Measurements from ENCODE around the gene ZFPM1.

ZFPM1 gene

GRCh38 chr16:88531931-88532433 is 78.9 kb downstream of the ZFPM1 start:
- no peak for DNase-seq

- DNase-seq, result no peak
Measured at GRCh38 chr16:88532434-88533241, 79.6 kb downstream of the ZFPM1 start.

DNA sequence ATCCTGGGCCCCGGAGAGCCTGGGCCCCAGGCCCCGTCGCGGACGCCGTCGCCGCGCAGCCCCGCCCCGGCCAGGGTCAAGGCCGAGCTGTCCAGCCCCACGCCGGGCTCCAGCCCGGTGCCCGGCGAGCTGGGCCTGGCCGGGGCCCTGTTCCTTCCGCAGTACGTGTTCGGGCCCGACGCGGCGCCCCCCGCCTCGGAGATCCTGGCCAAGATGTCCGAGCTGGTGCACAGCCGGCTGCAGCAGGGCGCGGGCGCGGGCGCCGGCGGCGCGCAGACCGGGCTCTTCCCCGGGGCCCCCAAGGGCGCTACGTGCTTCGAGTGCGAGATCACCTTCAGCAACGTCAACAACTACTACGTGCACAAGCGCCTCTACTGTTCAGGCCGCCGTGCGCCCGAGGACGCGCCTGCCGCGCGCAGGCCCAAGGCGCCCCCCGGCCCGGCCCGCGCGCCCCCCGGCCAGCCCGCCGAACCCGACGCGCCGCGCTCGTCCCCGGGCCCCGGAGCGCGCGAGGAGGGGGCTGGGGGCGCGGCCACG is 80.4 kb downstream of the ZFPM1 start:
- DNase-seq, result no peak

DNA sequence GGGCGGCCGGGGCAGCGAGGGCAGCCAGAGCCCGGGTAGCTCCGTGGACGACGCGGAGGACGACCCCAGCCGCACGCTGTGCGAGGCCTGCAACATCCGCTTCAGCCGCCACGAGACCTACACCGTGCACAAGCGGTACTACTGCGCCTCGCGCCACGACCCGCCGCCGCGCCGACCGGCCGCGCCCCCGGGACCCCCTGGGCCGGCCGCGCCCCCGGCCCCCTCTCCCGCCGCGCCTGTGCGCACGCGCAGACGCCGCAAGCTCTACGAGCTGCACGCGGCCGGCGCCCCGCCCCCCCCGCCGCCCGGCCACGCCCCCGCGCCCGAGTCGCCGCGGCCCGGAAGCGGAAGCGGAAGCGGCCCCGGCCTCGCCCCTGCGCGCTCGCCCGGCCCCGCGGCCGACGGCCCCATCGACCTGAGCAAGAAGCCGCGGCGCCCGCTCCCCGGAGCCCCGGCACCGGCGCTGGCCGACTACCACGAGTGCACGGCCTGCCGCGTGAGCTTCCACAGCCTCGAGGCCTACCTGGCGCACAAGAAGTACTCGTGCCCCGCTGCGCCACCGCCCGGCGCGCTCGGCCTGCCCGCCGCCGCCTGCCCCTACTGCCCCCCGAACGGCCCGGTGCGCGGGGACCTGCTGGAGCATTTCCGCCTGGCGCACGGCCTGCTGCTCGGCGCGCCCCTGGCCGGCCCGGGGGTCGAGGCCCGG is 81.0 kb downstream of the ZFPM1 start:
- DNase-seq, result peak; percentile 74 to 76

- peak; percentile 49 to 52 for DNase-seq
Measured at GRCh38 chr16:88534638-88535190, 81.6 kb downstream of the ZFPM1 start.

DNA sequence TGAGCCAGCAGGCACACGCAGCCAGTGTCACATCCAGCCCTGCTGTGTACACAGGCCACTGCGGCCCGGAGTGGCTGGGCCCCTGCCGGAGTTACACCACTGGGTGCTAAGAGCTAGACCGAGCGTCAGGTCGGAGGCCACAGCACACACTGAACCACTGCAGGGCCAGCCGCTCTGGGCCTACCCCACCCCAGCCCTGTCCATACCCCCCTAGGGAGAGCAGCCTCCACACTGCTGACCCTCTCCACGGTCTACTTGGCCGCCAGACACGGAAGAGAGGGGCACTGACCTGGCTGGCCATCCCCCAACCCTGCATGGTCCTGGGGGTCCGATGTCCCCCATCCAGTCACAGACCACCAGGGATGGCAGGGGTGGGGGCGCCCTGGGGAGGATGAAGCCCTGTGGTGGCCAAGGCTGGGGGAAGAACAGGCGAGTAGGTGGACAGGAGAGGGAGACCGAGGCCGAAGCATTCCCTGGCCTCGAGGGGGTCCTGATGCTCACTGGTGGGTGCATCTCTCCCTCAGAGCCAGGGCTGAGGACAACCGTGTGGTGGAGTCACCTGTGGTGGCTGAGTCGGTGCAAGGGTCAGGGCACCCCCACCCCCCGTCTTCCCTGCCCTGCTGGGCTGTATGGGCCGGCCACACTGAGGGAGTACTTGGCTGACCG is 82.2 kb downstream of the ZFPM1 start:
- no peak for DNase-seq

- DNase-seq, result no peak
Measured at GRCh38 chr16:88535857-88536222, 82.8 kb downstream of the ZFPM1 start.

GRCh38 chr16:88536510-88536909 is 83.4 kb downstream of the ZFPM1 start:
- DNase-seq, result no peak

DNA sequence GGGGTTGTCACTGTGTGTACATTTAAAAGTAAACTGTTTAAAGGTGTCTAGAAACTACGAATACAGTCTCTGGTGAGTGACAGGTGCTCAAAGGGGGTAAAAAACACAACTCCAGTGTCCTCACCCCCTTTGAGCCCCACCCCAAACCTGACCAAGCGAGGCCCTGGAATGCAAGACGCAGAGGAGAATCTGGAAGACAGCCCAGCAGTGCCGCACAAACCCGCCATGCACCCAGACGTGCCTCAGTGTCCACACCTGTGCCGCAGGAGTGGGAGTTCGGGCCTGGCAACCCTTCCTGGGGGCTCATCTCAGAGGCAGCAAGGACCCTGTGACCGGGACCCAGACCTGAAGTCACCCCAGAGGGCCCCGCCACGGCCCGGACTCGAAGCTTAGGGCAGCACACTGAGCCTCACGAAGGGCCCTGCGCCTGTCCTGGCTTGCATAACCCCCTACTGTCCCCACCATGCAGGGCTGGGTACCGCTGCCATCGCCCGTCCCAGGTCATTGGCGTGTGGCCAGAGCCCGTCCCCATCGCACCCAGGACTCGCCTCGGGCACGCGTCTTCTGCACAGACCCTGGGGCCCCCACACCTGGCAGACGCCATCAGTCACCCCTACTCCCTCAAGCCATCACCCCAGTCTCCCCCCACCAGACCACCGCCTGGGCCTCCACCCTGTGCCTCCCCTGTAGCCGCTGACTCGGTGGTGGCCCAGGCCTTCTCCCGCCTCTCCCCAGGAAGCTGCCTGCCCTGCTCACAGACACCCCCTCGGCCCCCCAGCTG is 84.1 kb downstream of the ZFPM1 start:
- DNase-seq, result no peak

- DNase-seq, result no peak
Measured at GRCh38 chr16:88537859-88538258, 84.8 kb downstream of the ZFPM1 start.

GRCh38 chr16:88538366-88539060 is 85.4 kb downstream of the ZFPM1 start:
- no peak for DNase-seq

DNA sequence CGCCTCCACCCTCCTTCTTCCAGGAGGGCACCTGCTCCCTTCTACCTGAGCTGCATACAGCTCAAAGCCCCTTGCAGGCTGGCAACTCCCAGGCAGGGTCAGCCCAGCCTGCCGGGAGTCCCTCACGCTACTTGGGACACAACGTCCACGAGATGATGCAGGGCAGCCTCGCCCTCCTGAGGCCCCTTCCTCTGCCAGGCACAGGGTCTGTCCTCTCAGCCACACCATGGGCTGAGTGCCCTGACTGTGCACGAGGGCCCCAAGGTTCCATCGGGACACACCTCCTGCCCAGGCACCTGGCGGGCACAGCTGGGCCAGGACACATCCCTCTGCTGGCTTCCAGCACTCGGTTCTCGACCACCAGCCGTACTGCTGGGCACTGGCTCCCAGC is 86.2 kb downstream of the ZFPM1 start:
- DNase-seq, result no peak

GRCh38 chr16:88539652-88540345 is 86.7 kb downstream of the ZFPM1 start:
- no peak for DNase-seq

DNA sequence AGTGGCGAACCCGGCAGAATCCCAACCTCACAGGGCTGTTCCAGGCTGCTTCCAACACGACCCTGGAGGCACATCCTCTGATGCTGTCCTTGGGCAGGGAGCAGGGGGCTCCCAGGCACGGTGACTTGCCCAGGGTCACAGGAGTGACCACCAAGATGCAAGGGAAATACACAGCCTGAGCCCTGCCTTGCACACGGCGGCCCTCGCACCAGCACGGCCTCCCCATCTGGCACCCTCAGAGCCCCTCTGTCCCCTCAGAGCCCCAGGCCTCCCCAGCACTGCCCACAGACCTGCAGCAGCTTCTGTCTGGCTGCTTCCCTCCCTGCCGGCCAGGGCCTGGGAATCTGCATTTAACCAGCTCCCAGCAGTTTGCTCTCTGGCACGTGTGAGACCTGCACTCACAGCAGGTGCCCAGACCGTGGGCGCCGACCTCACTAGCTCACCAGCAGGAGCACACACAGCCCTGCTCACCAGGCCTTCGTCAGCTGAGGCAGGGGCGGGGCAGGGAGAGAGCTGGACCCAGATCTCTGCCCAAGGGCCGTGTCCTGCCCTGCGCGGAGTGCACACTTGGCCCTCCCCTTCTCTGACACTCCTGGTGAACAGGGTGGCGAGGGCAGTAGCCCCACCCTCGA is 87.4 kb downstream of the ZFPM1 start:
- no peak for DNase-seq

DNA sequence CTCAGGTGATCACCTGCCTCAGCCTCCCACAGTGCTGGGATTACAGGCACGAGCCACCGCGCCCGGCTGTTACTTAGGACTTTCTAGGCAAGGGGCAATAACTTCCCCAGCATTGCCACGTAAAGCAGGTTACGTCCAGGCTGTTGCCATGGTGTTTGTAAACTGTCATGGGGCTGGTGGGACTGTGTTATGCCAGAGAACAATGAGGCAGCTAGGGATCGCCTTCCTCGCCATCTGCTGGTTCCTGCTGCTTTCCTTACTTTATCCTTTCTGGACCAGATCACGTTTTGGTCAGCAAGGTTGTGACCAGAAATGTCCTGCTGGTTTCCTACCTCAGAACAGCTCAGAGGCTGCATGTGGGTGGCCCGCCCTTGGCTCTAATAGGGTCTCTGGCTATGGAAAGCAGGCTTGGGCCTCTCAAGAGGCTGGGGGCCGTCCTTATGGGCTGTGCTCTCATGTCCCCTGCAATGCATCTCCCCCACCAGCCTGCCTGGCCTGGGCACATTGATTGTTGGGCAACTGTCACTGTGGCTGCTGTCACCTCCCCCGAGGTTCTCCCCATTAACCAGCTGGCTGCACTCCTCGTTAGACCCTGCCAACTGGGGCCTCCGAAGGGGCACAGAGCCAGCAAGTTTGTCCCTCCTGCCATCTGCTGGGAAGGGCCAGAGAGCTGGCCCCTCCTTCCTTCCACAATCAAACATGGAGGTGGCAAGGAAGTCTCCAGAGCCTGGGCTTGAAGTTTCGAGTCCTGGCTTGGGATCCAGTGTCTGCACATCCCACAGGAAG is 88.9 kb downstream of the ZFPM1 start:
- DNase-seq, result no peak

DNA sequence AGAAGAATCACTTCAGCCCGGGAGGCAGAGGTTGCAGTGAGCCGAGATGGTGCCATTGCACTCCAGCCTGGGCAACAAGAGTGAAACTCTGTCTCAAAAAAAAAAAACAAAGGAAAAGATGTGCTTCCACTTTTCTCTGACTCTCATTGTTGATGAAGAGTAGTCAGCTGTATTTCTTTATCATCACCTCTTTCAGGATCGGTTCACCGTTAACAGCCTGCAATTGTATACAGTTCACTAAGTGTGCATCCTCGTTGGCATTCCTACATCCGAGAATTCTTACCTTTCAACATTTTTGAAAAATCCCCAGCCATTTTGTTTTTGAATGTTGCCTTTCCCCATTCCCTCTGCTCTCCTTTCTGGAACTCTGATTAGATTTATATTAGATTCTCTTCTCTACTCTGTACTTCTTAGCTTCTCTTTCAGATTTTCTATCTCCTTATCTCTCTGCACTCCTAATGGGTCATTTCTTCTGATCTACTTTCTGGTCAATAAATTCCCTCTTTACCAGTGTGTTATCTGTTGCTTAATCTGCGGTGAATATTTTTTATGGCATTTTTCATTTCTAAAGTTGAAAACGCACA is 90.2 kb downstream of the ZFPM1 start:
- DNase-seq, result no peak

- DNase-seq, result no peak
Measured at GRCh38 chr16:88545781-88546180, 92.7 kb downstream of the ZFPM1 start.

- DNase-seq, result no peak
Measured at GRCh38 chr16:88548131-88548874, 95.2 kb downstream of the ZFPM1 start.

DNA sequence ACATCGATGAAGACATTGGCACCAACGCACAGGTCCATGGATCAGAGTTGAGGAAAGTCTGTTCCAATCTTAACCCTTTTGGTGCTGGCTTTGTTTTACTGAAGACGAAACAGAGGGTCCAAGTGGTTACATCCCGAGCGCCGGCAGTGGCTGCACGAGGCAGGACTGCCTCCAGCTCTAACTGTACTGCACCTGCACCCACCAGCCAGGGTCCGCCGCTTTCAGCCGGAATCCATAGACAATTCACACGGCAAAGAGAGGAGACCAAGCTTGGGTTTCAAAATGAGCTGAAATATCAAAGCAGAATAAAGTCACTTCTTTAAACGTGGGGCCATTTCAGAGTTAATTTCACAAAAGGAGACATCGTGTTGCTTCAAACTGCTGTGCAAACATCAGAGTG is 95.9 kb downstream of the ZFPM1 start:
- DNase-seq, result no peak
